Activated CD4-positive, alpha-beta T cell treated with anti-CD3 and anti-CD28 coated beads, Interleukin-2, Interleukin-4, amounts not matched to agents 100 ng/mL and 50 ng/mL, durations not matched to agents 16 hours and 8 hours (primary cell): Measurements from ENCODE around the gene DMD.
"Not testable (repeated sequence)": the region's sequence is repeated elsewhere in the genome, so short reads cannot be mapped to it uniquely, and the experiment has no call there.

Source experiments
- DNase-seq: peaks from one replicate; pipeline ENCODE4 v3.0.0-alpha.2; 2020; ENCODE audit warnings: low spot score

DMD gene

GRCh38 chrX:33211356-33212260 is at the start of gene DMD:
DMD (minus strand) TSS chrX:33211549; CDS start chrX:33211312, 237 bp downstream.
- DNase-seq: no peak

- no peak for DNase-seq
Measured at GRCh38 chrX:33252306-33252825, 41.0 kb upstream of the DMD start.

GRCh38 chrX:33218819-33219218 is 7.5 kb upstream of the DMD start:
- DNase-seq: no peak

- DNase-seq: no peak
Measured at GRCh38 chrX:33210156-33210555, 1.2 kb downstream of the DMD start.

GRCh38 chrX:33207056-33207455 is 4.3 kb downstream of the DMD start:
- no peak for DNase-seq

- no peak for DNase-seq
Measured at GRCh38 chrX:33205321-33205720, 6.0 kb downstream of the DMD start.

GRCh38 chrX:33204889-33205288 is 6.5 kb downstream of the DMD start:
- DNase-seq: no peak

- no peak for DNase-seq
Measured at GRCh38 chrX:33198561-33199279, 12.6 kb downstream of the DMD start.

GRCh38 chrX:33195698-33196097 is 15.7 kb downstream of the DMD start:
- DNase-seq: no peak

- no peak for DNase-seq
Measured at GRCh38 chrX:33194876-33195433, 16.4 kb downstream of the DMD start.

- DNase-seq: no peak
Measured at GRCh38 chrX:33194289-33194688, 17.1 kb downstream of the DMD start.

GRCh38 chrX:33190016-33190415 is 21.3 kb downstream of the DMD start:
- DNase-seq: no peak

- no peak for DNase-seq
Measured at GRCh38 chrX:33188881-33189280, 22.5 kb downstream of the DMD start.

GRCh38 chrX:33188286-33188685 is 23.1 kb downstream of the DMD start:
- no peak for DNase-seq

GRCh38 chrX:33184803-33185202 is 26.5 kb downstream of the DMD start:
- not testable (repeated sequence) for DNase-seq

GRCh38 chrX:33183361-33183760 is 28.0 kb downstream of the DMD start:
- DNase-seq: no peak

GRCh38 chrX:33178690-33179089 is 32.7 kb downstream of the DMD start:
- no peak for DNase-seq

- DNase-seq: no peak
Measured at GRCh38 chrX:33178218-33178617, 33.1 kb downstream of the DMD start.

GRCh38 chrX:33175201-33175600 is 36.1 kb downstream of the DMD start:
- DNase-seq: no peak

- DNase-seq: no peak
Measured at GRCh38 chrX:33171041-33171440, 40.3 kb downstream of the DMD start.

- no peak for DNase-seq
Measured at GRCh38 chrX:33161829-33162228, 49.5 kb downstream of the DMD start.

GRCh38 chrX:33160273-33160672 is 51.1 kb downstream of the DMD start:
- DNase-seq: no peak
